ENCODE measurements around the gene ALG14.

Gene ALG14, protein sequence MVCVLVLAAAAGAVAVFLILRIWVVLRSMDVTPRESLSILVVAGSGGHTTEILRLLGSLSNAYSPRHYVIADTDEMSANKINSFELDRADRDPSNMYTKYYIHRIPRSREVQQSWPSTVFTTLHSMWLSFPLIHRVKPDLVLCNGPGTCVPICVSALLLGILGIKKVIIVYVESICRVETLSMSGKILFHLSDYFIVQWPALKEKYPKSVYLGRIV

DNA sequence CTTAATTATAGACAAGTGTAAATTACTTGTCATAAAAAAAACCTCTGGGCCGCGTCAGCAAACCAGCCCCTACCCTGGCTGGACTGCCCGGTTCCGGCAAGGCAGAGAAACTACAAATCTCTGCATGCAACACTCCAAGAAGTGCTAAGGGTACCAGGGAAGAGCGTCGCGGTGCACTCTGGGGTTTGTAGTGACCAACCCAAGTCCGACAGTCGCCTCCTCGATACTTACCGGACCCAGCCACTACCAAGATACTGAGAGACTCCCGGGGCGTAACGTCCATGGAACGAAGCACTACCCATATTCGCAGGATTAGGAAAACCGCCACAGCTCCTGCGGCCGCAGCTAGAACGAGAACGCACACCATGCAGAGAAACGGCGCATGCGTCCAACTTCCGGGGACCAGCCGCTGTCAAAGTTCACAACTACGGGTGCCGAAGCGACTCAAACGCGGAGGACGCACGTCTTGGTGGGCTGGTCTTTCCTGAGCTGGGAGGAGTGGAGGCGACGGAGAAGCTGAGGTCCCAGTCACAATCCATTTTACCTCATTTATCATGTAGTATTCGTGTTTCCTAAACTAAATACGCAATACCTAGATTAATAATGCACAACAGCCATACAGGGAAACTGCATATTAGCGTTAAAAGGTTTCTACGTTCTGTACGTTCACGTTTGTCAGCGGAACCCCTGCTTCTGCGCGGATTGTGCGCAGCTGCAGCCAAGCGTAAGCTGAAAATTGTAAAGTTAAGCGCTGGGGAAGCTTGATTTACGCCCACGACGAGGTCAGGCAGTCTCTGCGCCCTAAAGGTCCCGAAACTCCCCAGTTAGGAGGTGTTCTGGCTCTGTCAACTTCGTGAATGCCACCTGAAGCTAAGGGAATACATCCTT, at the start of gene ALG14:
Gene ALG14 (minus strand): TSS at position 420 of the 888 bp plus-strand sequence. CDS start 53 bp downstream, at position 367.
- no peaks in the 10 kb centered on the region for H3K27me3 Mint-ChIP-seq
- H3K36me3 Mint-ChIP-seq = peaks cover 7% of the 10 kb centered on the region
- peak within 1 kb of the TSS; percentile 93 for H3K4me3 Mint-ChIP-seq
- no peaks in the 10 kb centered on the region for H3K9me3 Mint-ChIP-seq
- peak; percentile 99 for ATAC-seq
- peaks cover 7% of the 10 kb centered on the region for H3K4me1 Mint-ChIP-seq
- peak within 1 kb of the TSS; percentile 90 for H3K27ac Mint-ChIP-seq

DNA sequence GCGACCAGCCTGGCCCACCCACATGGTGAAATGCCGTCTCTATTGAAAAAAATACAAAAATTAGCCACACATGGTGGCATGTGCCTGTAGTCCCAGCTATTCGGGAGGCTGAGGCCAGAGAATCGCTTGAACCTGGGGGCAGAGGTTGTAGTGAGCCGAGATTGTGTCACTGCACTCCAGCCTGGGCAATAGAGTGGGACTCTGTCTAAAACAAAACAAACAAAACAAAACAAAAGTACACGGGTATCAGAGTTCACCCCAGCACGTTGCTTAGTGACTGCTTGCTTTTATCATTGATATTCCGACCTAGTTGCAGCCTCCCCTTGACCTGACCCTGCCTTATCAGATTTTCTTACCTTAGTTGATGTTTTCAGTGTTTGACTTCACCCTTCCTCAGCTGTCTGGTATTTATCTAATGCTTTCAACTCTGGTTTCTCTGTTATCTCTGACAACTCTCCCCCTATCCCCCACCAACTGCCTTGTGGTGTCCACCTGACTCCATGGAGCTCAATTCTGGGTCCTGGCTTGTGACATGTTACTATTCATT, 49.5 kb upstream of the ALG14 start:
- ATAC-seq = no peak
- no peaks in the 10 kb centered on the region for H3K9me3 Mint-ChIP-seq
- H3K36me3 Mint-ChIP-seq = no peaks in the 10 kb centered on the region
- H3K27me3 Mint-ChIP-seq = no peaks in the 10 kb centered on the region
- peaks cover 21% of the 10 kb centered on the region for H3K4me1 Mint-ChIP-seq
- H3K4me3 Mint-ChIP-seq = no peak overlapping the region
- H3K27ac Mint-ChIP-seq = no peak overlapping the region

DNA sequence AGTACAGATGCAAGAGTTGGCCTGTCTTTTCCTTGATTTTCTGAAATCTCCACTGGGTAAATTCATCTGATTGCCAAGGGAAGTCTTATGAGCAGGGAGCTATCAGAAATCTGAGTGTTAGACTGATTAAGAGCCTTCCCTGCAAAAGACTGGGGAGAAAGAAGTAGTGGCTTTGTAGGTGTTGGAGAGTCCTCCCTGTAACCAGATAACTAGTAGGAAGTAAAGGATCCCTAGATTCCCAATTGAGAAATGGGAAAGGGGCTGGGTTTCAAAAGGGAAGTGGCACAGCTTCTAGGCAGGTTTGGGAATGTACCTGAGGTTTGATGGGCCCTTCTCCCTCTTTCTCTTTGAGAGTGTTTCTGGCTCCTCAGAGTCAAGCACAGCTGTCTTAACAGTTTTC, 46.5 kb upstream of the ALG14 start:
- no peaks in the 10 kb centered on the region for H3K36me3 Mint-ChIP-seq
- no peak overlapping the region for H3K4me3 Mint-ChIP-seq
- no peak for ATAC-seq
- H3K4me1 Mint-ChIP-seq = peaks cover 26% of the 10 kb centered on the region
- no peaks in the 10 kb centered on the region for H3K9me3 Mint-ChIP-seq
- no peaks in the 10 kb centered on the region for H3K27me3 Mint-ChIP-seq
- no peak overlapping the region for H3K27ac Mint-ChIP-seq

DNA sequence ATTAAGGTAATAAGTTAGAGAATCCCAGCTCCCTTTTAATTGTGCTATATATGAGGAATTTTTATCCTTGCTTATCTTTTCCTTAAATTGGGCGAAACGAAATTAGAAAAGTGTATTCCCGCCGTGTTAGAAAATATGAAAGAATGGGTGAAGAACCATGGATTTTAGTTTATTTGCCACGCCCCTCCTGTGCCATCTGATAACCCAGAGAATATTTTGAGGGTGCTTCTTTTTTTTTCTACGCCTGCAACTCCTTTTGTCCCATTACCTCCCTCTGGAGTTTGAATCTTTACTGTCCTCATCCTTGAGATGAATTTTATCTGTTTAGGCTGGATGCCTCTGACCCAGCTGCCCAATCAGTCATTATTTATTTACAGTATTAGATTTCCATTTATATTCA, 46.0 kb upstream of the ALG14 start:
- H3K4me3 Mint-ChIP-seq = no peak overlapping the region
- H3K9me3 Mint-ChIP-seq = no peaks in the 10 kb centered on the region
- ATAC-seq = no peak
- no peaks in the 10 kb centered on the region for H3K27me3 Mint-ChIP-seq
- no peaks in the 10 kb centered on the region for H3K36me3 Mint-ChIP-seq
- peaks cover 26% of the 10 kb centered on the region for H3K4me1 Mint-ChIP-seq
- no peak overlapping the region for H3K27ac Mint-ChIP-seq

DNA sequence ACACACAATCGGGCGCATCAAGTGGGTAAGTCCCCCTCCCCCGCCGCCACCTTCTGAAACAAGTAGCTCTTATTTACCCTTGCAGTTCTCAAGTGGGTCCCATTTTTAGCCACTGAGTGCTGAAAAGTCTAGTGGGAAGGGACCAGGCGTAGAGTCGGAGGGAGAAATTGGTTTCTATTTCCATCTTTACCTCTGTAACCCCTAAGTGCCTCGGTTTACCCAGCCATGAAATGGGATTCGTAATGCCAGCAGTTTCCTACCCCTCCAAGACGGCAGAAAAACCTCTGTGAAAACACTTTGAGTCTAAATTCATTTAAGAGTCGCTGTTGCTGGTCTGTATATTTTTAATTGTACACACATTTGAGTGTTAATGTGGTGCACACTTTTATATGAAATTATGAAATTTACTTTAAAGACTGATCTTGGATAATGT, 45.3 kb upstream of the ALG14 start:
- peak overlapping the region; percentile 83 for H3K4me3 Mint-ChIP-seq
- H3K36me3 Mint-ChIP-seq = no peaks in the 10 kb centered on the region
- H3K4me1 Mint-ChIP-seq = peaks cover 26% of the 10 kb centered on the region
- no peaks in the 10 kb centered on the region for H3K9me3 Mint-ChIP-seq
- H3K27ac Mint-ChIP-seq = peak overlapping the region; percentile 49
- ATAC-seq = no peak
- H3K27me3 Mint-ChIP-seq = no peaks in the 10 kb centered on the region

DNA sequence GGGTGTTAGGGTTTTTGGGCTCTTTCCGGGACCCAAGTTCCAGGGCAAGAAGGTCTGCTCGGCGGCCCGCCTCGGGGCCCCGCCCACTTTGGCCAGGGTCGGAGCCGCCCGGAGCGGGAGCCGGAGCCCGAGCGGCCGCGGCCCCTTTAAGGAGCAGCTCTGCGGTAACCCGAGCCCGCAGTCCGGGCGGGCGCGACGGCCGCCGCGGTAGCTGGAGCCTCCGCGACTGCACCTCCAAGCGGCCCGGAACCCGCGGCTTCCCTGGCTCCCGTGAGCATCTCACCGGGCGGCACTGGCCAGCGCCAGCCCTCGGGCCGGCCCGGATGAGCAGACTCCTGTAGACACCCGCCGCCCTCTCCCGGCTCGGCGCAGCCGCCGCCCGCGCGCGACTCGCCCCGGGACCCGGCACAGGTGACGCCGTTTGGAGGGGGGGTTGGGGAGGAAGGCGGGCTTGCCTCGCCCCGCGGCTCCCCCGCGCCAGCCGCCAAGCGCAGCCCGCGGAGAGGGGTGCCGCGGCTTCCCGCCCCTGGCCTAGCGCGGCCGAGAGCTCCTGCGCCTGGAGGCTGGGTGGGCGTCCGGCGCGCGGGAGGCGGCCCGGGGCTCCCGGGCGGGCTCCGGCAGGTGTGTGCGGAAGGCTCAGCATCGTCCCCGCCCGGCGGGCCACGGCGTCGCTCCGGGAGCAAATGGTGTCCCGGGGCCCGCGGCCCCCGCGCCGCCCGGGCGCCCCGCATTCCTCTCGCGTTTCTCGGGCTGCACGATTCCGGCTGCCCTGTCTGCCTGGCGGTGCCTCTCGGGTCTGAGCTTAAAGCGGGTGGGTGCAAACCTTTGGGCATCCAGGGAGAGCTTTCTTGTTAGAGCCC, 44.7 kb upstream of the ALG14 start, which contains the start of gene TLCD4:
Gene TLCD4 (plus strand): TSS at position 149 of the 860 bp plus-strand sequence. CDS start 26,547 bp downstream, outside the sequence.
- Mint-ChIP-seq H3K4me1 (peaks cover 26% of the 10 kb centered on the region), H3K27me3 (no peaks in the 10 kb centered on the region), H3K9me3 (no peaks in the 10 kb centered on the region), H3K27ac (peak within 1 kb of the TSS; percentile 49), H3K36me3 (no peaks in the 10 kb centered on the region), H3K4me3 (peak within 1 kb of the TSS; percentile 84)
- ATAC-seq = peak; percentile 79

DNA sequence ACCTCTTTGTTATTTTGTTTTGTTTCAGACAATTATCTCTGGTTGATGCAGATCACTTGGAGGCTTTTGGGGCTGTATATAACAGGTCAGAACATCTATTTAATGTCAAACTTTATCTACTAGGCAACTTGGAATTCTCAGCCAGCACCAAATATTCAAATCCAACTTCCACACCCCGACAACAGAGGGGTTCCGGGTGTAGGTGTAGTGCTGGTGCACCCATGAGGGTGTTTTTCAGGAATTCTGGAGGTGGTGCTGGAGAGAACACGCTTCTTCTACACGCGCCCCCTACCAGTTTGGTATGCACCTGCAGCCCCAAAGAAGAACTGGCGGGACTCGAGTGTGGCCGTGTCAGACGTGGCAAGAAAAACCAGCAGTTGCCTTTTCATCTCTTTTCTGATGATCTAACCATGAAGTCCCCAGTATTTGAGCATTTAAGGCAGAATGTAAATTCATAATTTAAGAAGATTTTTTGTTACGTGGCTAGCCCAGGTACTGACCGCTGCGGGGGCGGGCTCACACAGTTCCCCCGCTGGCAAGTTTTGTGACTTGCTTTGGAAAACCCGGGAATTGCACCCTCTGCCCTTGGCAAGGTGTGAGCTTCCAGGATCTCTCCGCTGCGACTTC, 43.9 kb upstream of the ALG14 start:
- peak; percentile 84 for ATAC-seq
- no peaks in the 10 kb centered on the region for H3K27me3 Mint-ChIP-seq
- peak overlapping the region; percentile 84 for H3K4me3 Mint-ChIP-seq
- H3K36me3 Mint-ChIP-seq = no peaks in the 10 kb centered on the region
- H3K27ac Mint-ChIP-seq = peak overlapping the region; percentile 30
- no peaks in the 10 kb centered on the region for H3K9me3 Mint-ChIP-seq
- peaks cover 26% of the 10 kb centered on the region for H3K4me1 Mint-ChIP-seq

DNA sequence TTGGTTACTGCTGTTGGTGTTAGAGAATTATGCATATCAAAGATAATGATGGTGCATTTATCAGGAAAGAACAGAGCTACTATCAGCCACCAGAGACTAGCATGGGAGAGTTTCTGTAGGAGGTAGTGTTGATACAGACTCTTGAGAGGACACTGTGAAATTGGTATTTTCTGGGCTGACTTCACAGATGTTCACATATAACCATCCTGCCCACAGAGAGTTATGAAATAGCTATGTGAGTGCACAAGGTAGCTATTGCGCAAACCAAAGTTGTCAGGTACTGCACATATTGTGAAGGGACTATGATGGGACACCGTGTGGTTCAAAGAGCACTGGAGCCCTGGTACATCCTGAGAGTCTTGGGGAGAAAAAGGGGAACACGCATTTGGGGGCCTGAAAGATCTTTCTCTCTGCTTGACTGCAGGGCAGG, 43.0 kb upstream of the ALG14 start:
- ATAC-seq = no peak
- Mint-ChIP-seq H3K4me3 (no peak overlapping the region), H3K9me3 (no peaks in the 10 kb centered on the region), H3K36me3 (no peaks in the 10 kb centered on the region), H3K27me3 (no peaks in the 10 kb centered on the region), H3K4me1 (peaks cover 24% of the 10 kb centered on the region), H3K27ac (no peak overlapping the region)

DNA sequence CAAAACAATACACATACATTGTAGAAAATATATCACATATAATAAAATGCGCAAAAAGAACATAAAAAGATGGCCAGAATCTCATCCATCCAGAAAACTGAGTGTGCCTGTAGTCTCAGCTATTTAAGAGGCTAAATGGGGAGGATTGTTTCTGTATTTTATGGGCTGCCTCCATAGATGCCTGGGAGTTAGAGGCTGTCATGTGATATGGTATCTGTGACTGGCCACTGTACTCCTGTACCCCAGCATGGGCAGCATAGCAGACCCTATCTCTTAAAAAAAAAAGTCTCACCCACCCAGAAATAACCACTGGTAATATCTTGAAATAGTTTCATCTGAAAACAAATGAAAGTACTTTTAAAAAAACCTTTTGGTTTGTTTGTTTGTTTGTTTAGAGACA, 40.9 kb upstream of the ALG14 start:
- Mint-ChIP-seq H3K4me3 (no peak overlapping the region), H3K27ac (no peak overlapping the region), H3K36me3 (no peaks in the 10 kb centered on the region), H3K4me1 (peaks cover 12% of the 10 kb centered on the region), H3K9me3 (no peaks in the 10 kb centered on the region), H3K27me3 (no peaks in the 10 kb centered on the region)
- ATAC-seq = no peak

DNA sequence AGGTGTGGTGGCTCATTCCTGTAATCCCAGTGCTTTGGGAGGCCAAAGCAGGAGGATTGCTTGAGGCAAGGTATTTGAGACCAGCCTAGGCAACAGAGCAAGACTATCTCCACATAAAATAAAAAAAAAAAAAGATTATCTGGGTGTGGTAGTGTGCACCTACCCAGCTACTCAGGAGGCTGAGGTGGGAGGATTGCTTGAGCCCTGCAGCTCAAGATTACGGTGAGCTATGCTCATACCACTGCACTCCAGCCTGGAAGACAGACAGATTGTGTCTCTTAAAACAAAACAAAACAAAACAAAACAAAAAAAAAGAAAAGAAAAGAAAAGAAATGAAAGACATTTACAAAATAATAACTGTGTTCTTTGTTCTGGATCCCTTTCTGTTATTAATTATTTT, 38.3 kb upstream of the ALG14 start:
- ATAC-seq = no peak
- H3K27ac Mint-ChIP-seq = no peak overlapping the region
- no peaks in the 10 kb centered on the region for H3K9me3 Mint-ChIP-seq
- no peak overlapping the region for H3K4me3 Mint-ChIP-seq
- no peaks in the 10 kb centered on the region for H3K27me3 Mint-ChIP-seq
- no peaks in the 10 kb centered on the region for H3K36me3 Mint-ChIP-seq
- H3K4me1 Mint-ChIP-seq = peaks cover 6% of the 10 kb centered on the region

DNA sequence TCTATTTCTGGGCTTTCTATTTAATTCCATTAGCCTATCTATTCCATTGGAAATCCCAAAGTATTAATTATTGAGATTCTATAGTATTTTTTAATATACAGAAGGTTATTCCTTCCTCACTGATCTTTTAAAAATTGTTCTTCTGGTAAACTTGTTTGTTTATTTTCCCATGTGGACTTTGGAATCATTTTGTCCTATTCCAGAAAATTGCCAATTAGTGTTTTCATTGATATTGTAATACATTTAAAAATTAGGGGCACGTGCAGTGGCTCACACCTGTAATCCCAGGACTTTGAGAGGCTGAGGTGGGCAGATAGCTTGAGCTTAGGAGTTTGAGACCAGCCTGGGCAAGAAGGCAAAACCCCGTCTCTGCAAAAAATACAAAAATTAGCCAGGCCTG, 36.0 kb upstream of the ALG14 start:
- ATAC-seq = no peak
- no peaks in the 10 kb centered on the region for H3K9me3 Mint-ChIP-seq
- no peak overlapping the region for H3K27ac Mint-ChIP-seq
- peaks cover 9% of the 10 kb centered on the region for H3K27me3 Mint-ChIP-seq
- no peak overlapping the region for H3K4me3 Mint-ChIP-seq
- peaks cover 6% of the 10 kb centered on the region for H3K4me1 Mint-ChIP-seq
- no peaks in the 10 kb centered on the region for H3K36me3 Mint-ChIP-seq

DNA sequence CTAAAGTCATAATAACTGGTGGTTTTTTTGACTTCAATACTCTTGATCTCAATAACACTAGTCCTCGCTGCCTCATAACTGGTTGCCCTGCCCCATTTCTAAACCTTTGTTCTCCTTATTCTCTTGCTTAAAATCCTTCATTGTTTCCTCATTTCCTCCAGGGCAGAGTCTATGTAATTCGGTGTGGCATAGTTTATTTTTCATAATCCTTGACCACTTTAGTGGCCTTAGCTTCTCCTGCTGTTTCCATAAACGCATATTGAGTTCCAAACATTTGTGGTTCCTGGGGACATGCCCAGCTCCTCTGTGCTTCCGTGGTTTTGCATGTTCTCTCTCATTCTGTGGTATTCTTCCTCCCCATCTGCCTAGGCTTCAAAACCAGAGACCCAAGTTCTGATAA, 25.4 kb upstream of the ALG14 start:
- Mint-ChIP-seq H3K9me3 (no peaks in the 10 kb centered on the region), H3K27me3 (no peaks in the 10 kb centered on the region), H3K4me3 (no peak overlapping the region), H3K27ac (no peak overlapping the region), H3K4me1 (peaks cover 13% of the 10 kb centered on the region), H3K36me3 (no peaks in the 10 kb centered on the region)
- no peak for ATAC-seq

DNA sequence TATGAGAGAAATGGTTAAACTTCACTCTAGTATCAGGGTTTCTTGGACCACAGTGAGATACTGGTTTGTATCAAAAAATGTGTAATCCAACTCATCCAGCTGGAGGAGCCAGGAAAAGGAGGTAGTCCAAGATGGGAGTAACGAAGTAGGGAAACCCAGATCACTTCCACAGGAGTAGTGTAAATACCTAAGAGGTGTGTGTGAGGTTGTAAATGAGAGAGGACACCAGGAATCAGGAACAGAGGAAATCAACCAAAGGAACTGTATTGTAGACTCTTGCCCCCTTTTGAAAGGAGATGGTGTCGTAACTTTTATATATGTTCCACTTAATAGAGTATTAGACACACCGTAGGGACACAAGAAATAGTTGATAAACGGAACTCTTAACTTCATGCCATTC, 24.7 kb upstream of the ALG14 start:
- no peaks in the 10 kb centered on the region for H3K36me3 Mint-ChIP-seq
- no peak overlapping the region for H3K4me3 Mint-ChIP-seq
- no peaks in the 10 kb centered on the region for H3K27me3 Mint-ChIP-seq
- H3K27ac Mint-ChIP-seq = no peak overlapping the region
- H3K4me1 Mint-ChIP-seq = peaks cover 13% of the 10 kb centered on the region
- H3K9me3 Mint-ChIP-seq = no peaks in the 10 kb centered on the region
- ATAC-seq = no peak

DNA sequence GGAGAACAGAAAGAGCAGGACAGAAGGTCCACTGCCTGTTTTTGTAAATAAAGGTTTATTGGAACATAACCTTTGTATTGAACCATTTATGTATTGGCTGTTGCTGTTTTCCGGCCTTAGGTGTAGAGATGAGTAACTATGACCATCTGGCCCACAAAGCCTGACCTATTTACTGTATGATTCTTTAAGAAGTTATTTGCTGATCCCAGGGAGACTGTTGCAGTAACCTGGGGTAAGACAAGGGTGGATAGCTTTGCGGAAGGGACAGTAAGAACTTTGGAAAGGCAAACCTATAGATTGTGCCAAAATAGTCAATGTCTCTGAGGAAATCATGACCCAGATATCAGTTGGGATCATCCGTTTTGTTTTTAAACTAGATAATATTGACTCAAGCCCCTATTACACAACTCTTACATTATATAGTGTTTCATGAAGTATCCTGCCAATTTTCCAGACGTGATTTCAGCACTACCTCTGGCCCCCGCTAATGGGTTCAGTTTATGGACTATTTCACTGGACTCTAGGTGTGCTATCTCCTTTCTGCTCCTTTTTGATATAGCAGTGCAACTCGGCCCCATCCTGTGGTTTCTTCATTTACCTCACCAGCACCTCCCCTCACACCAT, 23.6 kb upstream of the ALG14 start:
- H3K36me3 Mint-ChIP-seq = no peaks in the 10 kb centered on the region
- H3K27ac Mint-ChIP-seq = peak overlapping the region; percentile 17
- peaks cover 13% of the 10 kb centered on the region for H3K4me1 Mint-ChIP-seq
- ATAC-seq = no peak
- H3K4me3 Mint-ChIP-seq = no peak overlapping the region
- H3K9me3 Mint-ChIP-seq = no peaks in the 10 kb centered on the region
- no peaks in the 10 kb centered on the region for H3K27me3 Mint-ChIP-seq

Data from stimulated activated memory B cell treated with anti-CD40 and anti-IgM and Interleukin-4, amounts not matched to agents 10 μg/mL and 1 μg/mL and 100 μg/mL, for 72 hours (primary cell).